ENCODE measurements around the gene FHL2. TPM values are rescaled to one million over a fixed set of nuclear protein-coding genes. Genes with fewer than 3 reads are reported as not detected.

Gene FHL2
- polyA plus RNA-seq, 1 donor (not counting 4 experiments of a cell fraction or from before 2014, with no cell fraction given): 132 TPM

DNA sequence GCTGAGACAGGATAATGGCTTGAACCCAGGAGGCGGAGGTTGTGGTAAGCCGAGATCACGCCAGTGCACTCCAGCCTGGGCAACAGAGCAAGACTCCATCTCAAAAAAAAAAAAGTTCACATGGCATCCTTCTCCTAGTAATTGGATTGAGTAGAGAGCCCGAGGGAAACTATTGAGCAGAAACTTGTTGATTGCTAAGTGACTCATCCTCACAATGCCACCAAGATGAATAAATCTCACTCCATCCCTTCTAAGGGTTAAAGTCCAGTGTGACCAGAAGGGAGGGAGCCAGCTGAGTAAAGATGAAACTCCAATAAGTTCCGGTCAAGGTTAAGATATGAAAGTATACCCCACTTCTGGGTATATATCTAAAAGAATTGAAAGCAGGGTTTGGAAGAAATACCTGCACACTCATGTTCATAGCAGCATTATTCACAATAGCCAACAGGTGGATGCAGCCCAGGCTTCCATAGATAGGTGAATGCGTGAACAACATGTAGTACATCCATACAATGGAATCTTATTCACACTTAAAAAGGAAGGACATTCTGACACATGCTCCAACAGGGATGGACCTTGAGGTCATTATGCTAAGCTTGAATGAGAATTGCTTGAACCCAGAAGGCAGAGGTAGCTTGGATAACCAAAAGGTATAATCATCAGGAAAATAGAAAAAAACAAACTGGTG lies 13.0 kb upstream of the FHL2 start:
- Histone ChIP-seq H3K9me1 (ENCODE audit: control insufficient read depth, extremely low read depth, insufficient read depth, low read length) (no peaks in the 10 kb centered on the region), H3K27me3 (ENCODE audit: control insufficient read depth, extremely low read depth, insufficient read depth, low read length) (no peaks in the 10 kb centered on the region), H3K4me1 (ENCODE audit: control insufficient read depth, extremely low read depth, insufficient read depth, low read length) (peaks cover 44% of the 10 kb centered on the region), H2AFZ (ENCODE audit: control insufficient read depth, low read length) (no peak overlapping the region), H3K4me2 (ENCODE audit: control insufficient read depth, extremely low read depth, insufficient read depth, low read depth, low read length) (no peak overlapping the region), H3K9me3 (ENCODE audit: control insufficient read depth, low read depth, low read length) (no peaks in the 10 kb centered on the region), H3K36me3 (ENCODE audit: control insufficient read depth in 2 of 2, extremely low read depth in 1 of 2, insufficient read depth in 2 of 2, low read length in 2 of 2) (no peaks in the 10 kb centered on the region), H4K20me1 (ENCODE audit: control insufficient read depth, extremely low read depth, insufficient read depth, low read length) (no peaks in the 10 kb centered on the region), H3K9ac (ENCODE audit: control insufficient read depth, extremely low read depth, insufficient read depth, low read length) (no peak overlapping the region), H3K27ac (ENCODE audit: control insufficient read depth, insufficient read depth, low read length) (no peak overlapping the region), H3K4me3 (ENCODE audit: control insufficient read depth in 2 of 3, extremely low read depth in 1 of 3, insufficient read depth in 2 of 3, low read depth in 1 of 3, low read length in 3 of 3) (no peak overlapping the region), H3K79me2 (ENCODE audit: control insufficient read depth, insufficient read depth, low read length) (no peaks in the 10 kb centered on the region)
- DNase-seq (ENCODE audit: low read depth, low spot score): no peak
- TF ChIP-seq CTCF (optimal IDR thresholded peaks at IDR 0.05 in 1 of 3, IDR thresholded peaks at IDR 0.05 in 1 of 3, conservative IDR thresholded peaks at IDR 0.05 in 1 of 3; ENCODE audit: extremely low read depth in 1 of 3, insufficient read depth in 2 of 3, low read length in 3 of 3) (no peak), EZH2 (IDR thresholded peaks at IDR 0.05; ENCODE audit: low read length) (no peak)
- FAIRE-seq: no peak
- dilution Hi-C loops (cut with MboI; ENCODE audit: extremely low pct_ligation_motif_present, low sequenced_read_pairs): no loop called here

DNA sequence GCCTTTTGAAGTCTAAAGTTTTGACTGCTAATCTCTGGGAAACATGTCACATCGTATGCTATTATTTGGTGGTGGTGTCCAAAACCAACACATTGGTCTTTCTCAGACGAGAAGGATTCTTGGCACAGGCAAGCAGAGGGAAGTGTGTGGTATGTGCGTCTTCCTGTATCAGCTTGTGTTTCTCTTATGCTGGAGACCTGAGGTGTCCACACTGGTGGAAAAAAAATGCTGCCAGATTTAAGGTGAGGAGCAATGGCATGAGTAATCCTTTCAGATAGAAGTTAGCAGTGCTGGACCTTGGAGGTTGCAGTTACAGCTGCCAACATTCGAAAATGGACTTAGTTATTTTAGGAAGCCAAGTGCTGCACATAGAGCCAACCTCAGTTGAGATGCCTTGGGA lies 11.7 kb upstream of the FHL2 start:
- Histone ChIP-seq H2AFZ (ENCODE audit: control insufficient read depth, low read length) (no peak overlapping the region), H3K4me3 (ENCODE audit: control insufficient read depth in 2 of 3, extremely low read depth in 1 of 3, insufficient read depth in 2 of 3, low read depth in 1 of 3, low read length in 3 of 3) (peak overlapping the region in 2 of 3 experiments; percentile 2 to 16), H4K20me1 (ENCODE audit: control insufficient read depth, extremely low read depth, insufficient read depth, low read length) (no peaks in the 10 kb centered on the region), H3K9me3 (ENCODE audit: control insufficient read depth, low read depth, low read length) (no peaks in the 10 kb centered on the region), H3K9ac (ENCODE audit: control insufficient read depth, extremely low read depth, insufficient read depth, low read length) (no peak overlapping the region), H3K4me2 (ENCODE audit: control insufficient read depth, extremely low read depth, insufficient read depth, low read depth, low read length) (peak overlapping the region; percentile 78), H3K36me3 (ENCODE audit: control insufficient read depth in 2 of 2, extremely low read depth in 1 of 2, insufficient read depth in 2 of 2, low read length in 2 of 2) (no peaks in the 10 kb centered on the region), H3K79me2 (ENCODE audit: control insufficient read depth, insufficient read depth, low read length) (no peaks in the 10 kb centered on the region), H3K27me3 (ENCODE audit: control insufficient read depth, extremely low read depth, insufficient read depth, low read length) (no peaks in the 10 kb centered on the region), H3K9me1 (ENCODE audit: control insufficient read depth, extremely low read depth, insufficient read depth, low read length) (no peaks in the 10 kb centered on the region), H3K4me1 (ENCODE audit: control insufficient read depth, extremely low read depth, insufficient read depth, low read length) (peaks cover 57% of the 10 kb centered on the region), H3K27ac (ENCODE audit: control insufficient read depth, insufficient read depth, low read length) (peak overlapping the region; percentile 62)
- dilution Hi-C loops (cut with MboI; ENCODE audit: extremely low pct_ligation_motif_present, low sequenced_read_pairs): no loop called here
- DNase-seq (ENCODE audit: low read depth, low spot score): no peak
- FAIRE-seq: peak; percentile 98
- TF ChIP-seq CTCF (optimal IDR thresholded peaks at IDR 0.05 in 1 of 3, IDR thresholded peaks at IDR 0.05 in 1 of 3, conservative IDR thresholded peaks at IDR 0.05 in 1 of 3; ENCODE audit: extremely low read depth in 1 of 3, insufficient read depth in 2 of 3, low read length in 3 of 3) (no peak), EZH2 (IDR thresholded peaks at IDR 0.05; ENCODE audit: low read length) (no peak)
